Middle frontal gyrus (tissue), 1 donor: ENCODE data around the gene DPY19L3.
"Not testable (repeated sequence)": the region's sequence is repeated elsewhere in the genome, so short reads cannot be mapped to it uniquely, and the experiment has no call there.

Experiments
- DNase-seq: peaks from one replicate; pipeline ENCODE4 v3.0.0-alpha.2; 2015; ENCODE audit warnings: low spot score; ENCODE audit errors: extremely low spot score

The DPY19L3 gene

GRCh38 chr19:32396046-32396652 lies 9.4 kb upstream of the DPY19L3 start:
- no peak for DNase-seq

- no peak for DNase-seq
Observed at GRCh38 chr19:32397671-32398101, 7.9 kb upstream of the DPY19L3 start.

- no peak for DNase-seq
Observed at GRCh38 chr19:32401992-32402391, 3.6 kb upstream of the DPY19L3 start.

GRCh38 chr19:32403291-32403995 lies 2.1 kb upstream of the DPY19L3 start:
- no peak for DNase-seq

GRCh38 chr19:32404213-32404932 lies 1.2 kb upstream of the DPY19L3 start:
- DNase-seq: no peak

- DNase-seq: no peak
Observed at GRCh38 chr19:32404933-32405430, 588 bp upstream of the DPY19L3 start.

GRCh38 chr19:32406161-32407003 lies 812 bp downstream of the DPY19L3 start:
- DNase-seq: no peak

- DNase-seq: peak; percentile 24
Observed at GRCh38 chr19:32407004-32407992, 1.7 kb downstream of the DPY19L3 start.

GRCh38 chr19:32415246-32415645 lies 9.7 kb downstream of the DPY19L3 start:
- DNase-seq: no peak

GRCh38 chr19:32415669-32416068 lies 10.1 kb downstream of the DPY19L3 start:
- DNase-seq: no peak

- DNase-seq: no peak
Observed at GRCh38 chr19:32416749-32417456, 11.3 kb downstream of the DPY19L3 start.

GRCh38 chr19:32418155-32418554 lies 12.6 kb downstream of the DPY19L3 start:
- no peak for DNase-seq

GRCh38 chr19:32421589-32422361 lies 16.2 kb downstream of the DPY19L3 start:
- no peak for DNase-seq

GRCh38 chr19:32422435-32422834 lies 16.9 kb downstream of the DPY19L3 start:
- DNase-seq: no peak

- DNase-seq: not testable (repeated sequence)
Observed at GRCh38 chr19:32423944-32424343, 18.4 kb downstream of the DPY19L3 start.

- no peak for DNase-seq
Observed at GRCh38 chr19:32427536-32427935, 22.0 kb downstream of the DPY19L3 start.

- DNase-seq: no peak
Observed at GRCh38 chr19:32436692-32437091, 31.1 kb downstream of the DPY19L3 start.

GRCh38 chr19:32437096-32437495 lies 31.5 kb downstream of the DPY19L3 start:
- DNase-seq: no peak

- DNase-seq: no peak
Observed at GRCh38 chr19:32438751-32439150, 33.2 kb downstream of the DPY19L3 start.
